ENCODE data around the gene ARMC8. TPM values are rescaled to one million over a fixed set of nuclear protein-coding genes. Genes with fewer than 3 reads are reported as not detected.

ARMC8 gene
- total and polyA plus RNA-seq, 8 donors: 11.7 to 125 (median 37.4) TPM

DNA sequence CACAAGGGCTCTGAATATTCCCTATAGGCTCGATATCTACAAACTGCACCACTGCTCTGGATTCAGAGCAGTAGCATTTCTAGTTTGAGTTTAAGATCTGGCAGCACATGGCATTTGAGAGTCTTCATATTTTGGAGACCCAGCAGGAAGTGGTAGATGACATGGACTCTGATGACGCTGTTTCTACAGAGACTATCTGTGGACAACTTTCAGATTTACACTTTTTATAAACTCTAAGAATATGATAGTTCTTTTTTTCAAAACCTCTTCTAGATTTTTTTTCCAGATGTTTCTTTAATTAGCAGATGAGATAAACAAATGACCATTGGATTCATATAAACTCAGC, 35.8 kb downstream of the ARMC8 start:
- peak in 1 of 2 donors; percentile 4 for DNase-seq
- intact Hi-C loops (cut with DNase I; ENCODE audit: low total_unique reads): no loop called here
- Histone ChIP-seq H3K9me3 (no peaks in the 10 kb centered on the region), H3K27ac (peak overlapping the region in 2 of 5 donors; percentile 44 to 68), H3K4me1 (peaks cover 0 to 44% (median 13%) of the 10 kb centered on the region in 4 donors), H3K27me3 (no peaks in the 10 kb centered on the region), H3K36me3 (peaks cover 29 to 59% (median 55%) of the 10 kb centered on the region in 4 donors), H3K4me3 (no peak overlapping the region)
- TF ChIP-seq EP300 (IDR thresholded peaks at IDR 0.05): no peak
- no peak for TF ChIP-seq POLR2A (IDR thresholded peaks at IDR 0.05)
- no peak for TF ChIP-seq POLR2AphosphoS5 (IDR thresholded peaks at IDR 0.05)
- TF ChIP-seq, protein P1, sequence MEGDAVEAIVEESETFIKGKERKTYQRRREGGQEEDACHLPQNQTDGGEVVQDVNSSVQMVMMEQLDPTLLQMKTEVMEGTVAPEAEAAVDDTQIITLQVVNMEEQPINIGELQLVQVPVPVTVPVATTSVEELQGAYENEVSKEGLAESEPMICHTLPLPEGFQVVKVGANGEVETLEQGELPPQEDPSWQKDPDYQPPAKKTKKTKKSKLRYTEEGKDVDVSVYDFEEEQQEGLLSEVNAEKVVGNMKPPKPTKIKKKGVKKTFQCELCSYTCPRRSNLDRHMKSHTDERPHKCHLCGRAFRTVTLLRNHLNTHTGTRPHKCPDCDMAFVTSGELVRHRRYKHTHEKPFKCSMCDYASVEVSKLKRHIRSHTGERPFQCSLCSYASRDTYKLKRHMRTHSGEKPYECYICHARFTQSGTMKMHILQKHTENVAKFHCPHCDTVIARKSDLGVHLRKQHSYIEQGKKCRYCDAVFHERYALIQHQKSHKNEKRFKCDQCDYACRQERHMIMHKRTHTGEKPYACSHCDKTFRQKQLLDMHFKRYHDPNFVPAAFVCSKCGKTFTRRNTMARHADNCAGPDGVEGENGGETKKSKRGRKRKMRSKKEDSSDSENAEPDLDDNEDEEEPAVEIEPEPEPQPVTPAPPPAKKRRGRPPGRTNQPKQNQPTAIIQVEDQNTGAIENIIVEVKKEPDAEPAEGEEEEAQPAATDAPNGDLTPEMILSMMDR (IDR thresholded peaks at IDR 0.05): no peak
- WGBS, 5 donors: 74 to 84% (median 77%) methylated on average over 2 of the region's 2 CpGs

DNA sequence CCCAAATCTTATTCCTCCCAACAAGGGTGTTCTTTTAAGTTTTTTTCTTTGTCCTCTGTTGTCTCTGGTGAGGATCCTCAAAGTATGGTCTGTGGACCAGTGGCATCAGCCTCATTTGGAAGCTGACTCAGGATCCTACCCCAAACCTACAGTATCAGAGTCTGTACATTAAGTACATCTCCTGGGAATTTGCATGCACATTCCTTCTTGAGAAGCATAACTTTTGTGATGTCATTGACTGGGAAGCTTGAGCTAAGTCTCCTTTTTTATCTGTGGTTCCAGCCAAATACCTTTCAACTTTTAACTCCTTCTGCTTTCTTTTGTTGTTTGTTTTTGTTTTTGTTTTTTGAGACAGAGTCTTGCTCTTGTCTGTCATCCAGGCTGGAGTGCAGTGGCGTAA, 40.5 kb downstream of the ARMC8 start:
- Histone ChIP-seq H3K9me3 (no peaks in the 10 kb centered on the region), H3K4me1 (peaks cover 0 to 9% (median 4%) of the 10 kb centered on the region in 4 donors), H3K36me3 (peaks cover 47 to 100% (median 99%) of the 10 kb centered on the region in 4 donors), H3K27ac (no peak overlapping the region), H3K4me3 (no peak overlapping the region), H3K27me3 (no peaks in the 10 kb centered on the region)
- WGBS, 5 donors: 96 to 100% (median 98%) methylated on average over 1 of the region's 1 CpG
- no peak for TF ChIP-seq POLR2A (IDR thresholded peaks at IDR 0.05)
- peak in 1 of 2 donors; percentile 14 for DNase-seq
- intact Hi-C loops (cut with DNase I; ENCODE audit: low total_unique reads): no loop called here

DNA sequence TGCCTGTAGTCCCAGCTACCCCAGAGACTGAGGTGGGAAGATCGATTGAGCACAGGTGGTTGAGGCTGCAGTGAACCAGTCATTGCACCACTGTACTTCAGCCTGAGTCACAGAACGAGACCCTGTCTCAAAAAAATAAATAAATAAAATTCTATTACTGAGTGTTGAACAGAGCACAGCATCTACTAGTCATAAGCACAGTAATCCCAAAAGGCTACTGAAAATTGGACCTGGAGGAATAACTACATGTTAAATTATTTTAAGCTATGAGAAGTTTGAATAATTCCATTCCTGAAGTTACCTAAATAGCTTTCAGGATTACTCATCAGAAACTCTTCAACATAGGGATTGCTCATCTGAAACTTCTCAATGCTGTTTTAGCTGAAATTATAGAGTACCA, 43.4 kb downstream of the ARMC8 start:
- Histone ChIP-seq H3K9me3 (no peaks in the 10 kb centered on the region), H3K27ac (no peak overlapping the region), H3K27me3 (no peaks in the 10 kb centered on the region), H3K36me3 (peaks cover 27 to 100% (median 96%) of the 10 kb centered on the region in 4 donors), H3K4me3 (no peak overlapping the region), H3K4me1 (peaks cover 0 to 5% (median 0%) of the 10 kb centered on the region in 4 donors)
- 83 to 90% (median 86%) methylated on average over 2 of the region's 2 CpGs for WGBS, 5 donors
- intact Hi-C loops (cut with DNase I; ENCODE audit: low total_unique reads): no loop called here
- no peak for DNase-seq
- TF ChIP-seq EP300 (IDR thresholded peaks at IDR 0.05): no peak
- TF ChIP-seq, protein P1 (IDR thresholded peaks at IDR 0.05): no peak

DNA sequence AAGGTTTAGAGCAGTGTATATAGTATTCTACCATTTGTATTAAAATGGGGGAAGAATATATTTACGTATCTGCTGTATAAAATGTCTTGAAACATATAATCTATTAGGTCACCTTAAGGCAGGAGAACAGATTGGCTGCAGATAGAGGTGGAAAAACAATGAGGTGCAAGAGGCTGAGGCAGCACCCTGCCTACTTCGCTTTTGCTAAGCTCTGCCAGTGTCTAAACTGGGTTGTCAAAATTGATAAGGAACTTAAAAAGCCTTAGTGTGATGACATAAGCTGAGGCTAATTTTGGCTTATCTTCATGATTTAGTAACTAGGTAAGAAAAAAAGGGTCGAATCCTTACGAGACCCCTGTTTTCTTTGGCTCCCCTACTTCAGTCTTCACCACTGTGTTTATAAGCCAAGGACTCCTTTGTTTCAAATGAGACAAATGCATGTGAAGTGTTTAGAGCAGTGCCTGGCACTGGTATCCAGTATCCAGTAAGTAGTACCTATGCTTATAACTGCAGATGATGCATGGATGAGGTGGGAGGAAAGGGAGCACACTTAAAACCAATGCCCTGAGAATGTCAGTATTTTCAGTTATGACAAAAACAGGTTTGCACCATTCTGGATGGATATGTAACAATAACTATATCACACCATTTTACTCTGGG, 45.7 kb downstream of the ARMC8 start:
- Histone ChIP-seq H3K4me1 (no peaks in the 10 kb centered on the region), H3K36me3 (peaks cover 27 to 100% (median 96%) of the 10 kb centered on the region in 4 donors), H3K4me3 (no peak overlapping the region), H3K27ac (no peak overlapping the region), H3K9me3 (no peaks in the 10 kb centered on the region), H3K27me3 (no peaks in the 10 kb centered on the region)
- WGBS, 5 donors: 89 to 95% (median 92%) methylated on average over 4 of the region's 4 CpGs
- intact Hi-C loops (cut with DNase I; ENCODE audit: low total_unique reads): no loop called here
- no peak for DNase-seq
- TF ChIP-seq POLR2AphosphoS5 (IDR thresholded peaks at IDR 0.05) (no peak), POLR2A (IDR thresholded peaks at IDR 0.05) (no peak), EP300 (IDR thresholded peaks at IDR 0.05) (no peak)
- TF ChIP-seq, protein P1 (IDR thresholded peaks at IDR 0.05): no peak

Measured in stomach (tissue), 9 donors.